ENCODE results near the gene DEGS1. TPM values are rescaled to one million over a fixed set of nuclear protein-coding genes. Genes with fewer than 3 reads are reported as not detected.
"Not testable (repeated sequence)": the region's sequence is repeated elsewhere in the genome, so short reads cannot be mapped to it uniquely, and the experiment has no call there.

Gene DEGS1
- total RNA-seq, 4 donors from 2014 or later = 19.1 to 32.9 (median 22.6) TPM

DNA sequence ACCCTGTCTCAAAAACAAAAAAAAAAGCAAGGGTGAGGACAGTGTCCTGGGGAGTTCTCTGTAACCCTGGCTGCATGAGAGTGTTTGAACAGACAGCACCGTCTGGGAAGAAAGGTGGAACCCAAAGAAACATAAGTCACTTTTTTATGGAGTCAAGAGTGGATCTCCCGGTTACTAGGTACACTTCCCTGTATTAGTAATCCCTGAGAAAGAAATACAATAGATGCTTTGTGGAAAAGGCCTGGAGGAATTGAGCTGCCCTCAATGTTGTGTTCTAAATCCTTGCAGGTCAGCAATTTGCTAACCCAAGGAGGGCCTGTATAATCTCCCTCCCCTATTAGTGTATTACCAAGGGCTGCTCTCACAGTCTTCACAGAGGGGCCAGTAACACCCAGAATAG is 16.6 kb downstream of the DEGS1 start:
- no peak for DNase-seq
- in situ Hi-C loops (cut with MboI; ENCODE audit: low pct_ligation_motif_present in 1 of 4, low pct_unique_long_range_greater_than_20kb in 1 of 4, low sequenced_read_pairs in 3 of 4) (no loop called here), intact Hi-C loops (cut with DNase I; ENCODE audit: low total_unique reads) (no loop called here)
- no peaks in the 10 kb centered on the region for H3K9me3 ChIP-seq
- peaks cover 3 to 19% (median 5%) of the 10 kb centered on the region in 4 donors for H3K4me1 ChIP-seq
- H3K4me3 ChIP-seq = no peak overlapping the region
- H3K27ac ChIP-seq = no peak overlapping the region
- TF ChIP-seq POLR2A (IDR thresholded peaks at IDR 0.05) = no peak
- H3K36me3 ChIP-seq = no peaks in the 10 kb centered on the region
- WGBS, 2 donors (ENCODE audit: low coverage in 1 of 2) = 46 to 56% methylated on average over 2 of the region's 2 CpGs
- no peaks in the 10 kb centered on the region for H3K27me3 ChIP-seq

DNA sequence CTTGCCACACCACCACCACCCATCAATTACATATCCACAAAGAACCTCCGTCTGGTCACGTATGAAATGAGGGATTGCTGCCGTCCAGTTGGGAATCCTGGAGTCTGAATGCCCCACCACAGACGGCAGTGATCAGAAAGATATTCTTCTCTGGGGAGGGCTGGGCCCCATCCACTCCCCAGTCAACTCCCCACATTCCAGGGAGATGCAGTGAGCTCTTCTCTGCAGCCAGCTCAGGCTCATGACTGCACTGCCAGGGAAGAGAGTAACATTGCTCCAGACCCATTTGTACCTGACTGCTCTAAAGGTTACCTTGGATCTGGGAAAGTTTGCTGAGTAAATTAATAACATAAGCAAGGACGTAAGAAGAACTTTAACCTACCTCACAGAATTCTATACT is 18.3 kb downstream of the DEGS1 start:
- no peak for DNase-seq
- H3K36me3 ChIP-seq = no peaks in the 10 kb centered on the region
- H3K4me3 ChIP-seq = no peak overlapping the region
- TF ChIP-seq POLR2A (IDR thresholded peaks at IDR 0.05) (no peak), EP300 (IDR thresholded peaks at IDR 0.05; ENCODE audit: low read depth) (no peak), POLR2AphosphoS5 (IDR thresholded peaks at IDR 0.05) (no peak)
- no peak overlapping the region for H3K27ac ChIP-seq
- H3K4me1 ChIP-seq = peaks cover 5 to 28% (median 13%) of the 10 kb centered on the region in 4 donors
- in situ Hi-C loops (cut with MboI; ENCODE audit: low pct_ligation_motif_present in 1 of 4, low pct_unique_long_range_greater_than_20kb in 1 of 4, low sequenced_read_pairs in 3 of 4) = no loop called here
- H3K27me3 ChIP-seq = no peaks in the 10 kb centered on the region
- 88% methylated on average over 5 of the region's 5 CpGs; no CpG with 5 or more reads in 1 of the 2 donors for WGBS, 2 donors (ENCODE audit: low coverage in 1 of 2)
- intact Hi-C loops (cut with DNase I; ENCODE audit: low total_unique reads) = no loop called here
- H3K9me3 ChIP-seq = no peaks in the 10 kb centered on the region

DNA sequence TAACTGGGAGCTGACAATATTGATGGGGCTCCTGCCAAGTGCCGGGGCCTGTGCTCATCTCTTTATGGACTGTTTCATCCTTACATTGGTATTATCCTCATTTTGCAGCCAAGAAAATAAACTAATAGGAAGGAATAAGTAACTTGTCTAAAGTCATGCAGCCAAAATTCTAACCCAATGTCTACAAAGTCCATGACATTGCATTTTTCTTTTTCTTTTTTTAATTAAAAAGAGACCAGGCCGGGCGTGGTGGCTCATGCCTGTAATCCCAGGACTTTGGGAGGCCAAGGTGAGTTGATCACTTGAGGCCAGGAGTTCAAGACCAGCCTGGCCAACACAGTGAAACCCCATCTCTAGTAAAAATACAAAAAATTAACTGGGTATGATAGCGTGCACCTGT is 18.8 kb downstream of the DEGS1 start:
- Histone ChIP-seq H3K4me3 (no peak overlapping the region), H3K9me3 (no peaks in the 10 kb centered on the region), H3K27me3 (no peaks in the 10 kb centered on the region), H3K36me3 (no peaks in the 10 kb centered on the region), H3K4me1 (peaks cover 5 to 28% (median 13%) of the 10 kb centered on the region in 4 donors), H3K27ac (no peak overlapping the region)
- DNase-seq = no peak
- 91 to 93% methylated on average over 3 to 4 of the region's 4 CpGs for WGBS, 2 donors (ENCODE audit: low coverage in 1 of 2)
- in situ Hi-C loops (cut with MboI; ENCODE audit: low pct_ligation_motif_present in 1 of 4, low pct_unique_long_range_greater_than_20kb in 1 of 4, low sequenced_read_pairs in 3 of 4) (no loop called here), intact Hi-C loops (cut with DNase I; ENCODE audit: low total_unique reads) (no loop called here)
- no peak for TF ChIP-seq POLR2AphosphoS5 (IDR thresholded peaks at IDR 0.05)
- TF ChIP-seq EP300 (IDR thresholded peaks at IDR 0.05; ENCODE audit: low read depth) = no peak
- TF ChIP-seq, protein P1, sequence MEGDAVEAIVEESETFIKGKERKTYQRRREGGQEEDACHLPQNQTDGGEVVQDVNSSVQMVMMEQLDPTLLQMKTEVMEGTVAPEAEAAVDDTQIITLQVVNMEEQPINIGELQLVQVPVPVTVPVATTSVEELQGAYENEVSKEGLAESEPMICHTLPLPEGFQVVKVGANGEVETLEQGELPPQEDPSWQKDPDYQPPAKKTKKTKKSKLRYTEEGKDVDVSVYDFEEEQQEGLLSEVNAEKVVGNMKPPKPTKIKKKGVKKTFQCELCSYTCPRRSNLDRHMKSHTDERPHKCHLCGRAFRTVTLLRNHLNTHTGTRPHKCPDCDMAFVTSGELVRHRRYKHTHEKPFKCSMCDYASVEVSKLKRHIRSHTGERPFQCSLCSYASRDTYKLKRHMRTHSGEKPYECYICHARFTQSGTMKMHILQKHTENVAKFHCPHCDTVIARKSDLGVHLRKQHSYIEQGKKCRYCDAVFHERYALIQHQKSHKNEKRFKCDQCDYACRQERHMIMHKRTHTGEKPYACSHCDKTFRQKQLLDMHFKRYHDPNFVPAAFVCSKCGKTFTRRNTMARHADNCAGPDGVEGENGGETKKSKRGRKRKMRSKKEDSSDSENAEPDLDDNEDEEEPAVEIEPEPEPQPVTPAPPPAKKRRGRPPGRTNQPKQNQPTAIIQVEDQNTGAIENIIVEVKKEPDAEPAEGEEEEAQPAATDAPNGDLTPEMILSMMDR (IDR thresholded peaks at IDR 0.05) = no peak
- TF ChIP-seq POLR2A (IDR thresholded peaks at IDR 0.05) = no peak

DNA sequence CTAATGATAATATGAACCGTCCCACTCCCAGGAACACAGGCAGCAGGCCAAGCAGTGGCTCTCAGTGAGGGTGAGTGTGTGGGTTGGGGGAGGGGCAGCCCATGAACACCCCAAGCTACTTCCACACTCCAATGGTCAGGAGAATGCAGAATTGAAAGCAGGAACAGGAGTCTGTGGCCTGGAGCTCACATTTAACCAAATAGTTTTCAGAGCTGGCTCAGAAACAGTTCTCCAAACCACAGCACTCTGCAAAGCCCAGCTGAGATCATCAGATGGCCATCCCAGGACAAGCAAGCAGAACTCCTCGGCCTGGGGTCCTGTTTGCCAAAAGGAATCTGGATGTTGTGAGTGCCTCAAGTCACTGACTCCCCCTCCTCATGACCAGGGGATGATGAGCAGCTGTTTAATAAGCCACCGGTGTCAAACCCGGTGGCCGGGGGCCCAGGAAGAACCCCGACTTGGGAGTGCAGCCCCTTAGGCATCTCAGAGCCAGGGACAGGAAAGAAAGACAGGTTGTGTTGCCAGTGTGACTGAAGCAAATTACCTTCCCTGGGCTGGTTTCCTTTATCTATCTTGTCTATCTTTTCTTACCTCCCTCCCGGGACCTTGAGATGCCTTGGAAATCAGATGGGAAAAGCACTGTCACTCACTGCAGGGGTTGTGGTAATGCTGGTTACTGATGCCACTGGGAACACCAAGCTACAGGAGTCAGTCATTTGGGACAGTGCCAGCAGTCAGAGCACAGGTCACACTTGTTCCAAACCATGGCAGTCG is 20.4 kb downstream of the DEGS1 start:
- no peaks in the 10 kb centered on the region for H3K36me3 ChIP-seq
- 67 to 71% methylated on average over 1 to 8 of the region's 8 CpGs for WGBS, 2 donors (ENCODE audit: low coverage in 1 of 2)
- peaks cover 5 to 28% (median 13%) of the 10 kb centered on the region in 4 donors for H3K4me1 ChIP-seq
- H3K27ac ChIP-seq = peak overlapping the region in 2 of 4 donors; percentile 0 to 15
- no peak overlapping the region for H3K4me3 ChIP-seq
- no peak for TF ChIP-seq POLR2AphosphoS5 (IDR thresholded peaks at IDR 0.05)
- no peak for TF ChIP-seq EP300 (IDR thresholded peaks at IDR 0.05; ENCODE audit: low read depth)
- TF ChIP-seq, protein P1 (IDR thresholded peaks at IDR 0.05) = no peak
- TF ChIP-seq POLR2A (IDR thresholded peaks at IDR 0.05) = no peak
- no peaks in the 10 kb centered on the region for H3K9me3 ChIP-seq
- intact Hi-C loops (cut with DNase I; ENCODE audit: low total_unique reads) = no loop called here
- in situ Hi-C loops (cut with MboI; ENCODE audit: low pct_ligation_motif_present in 1 of 4, low pct_unique_long_range_greater_than_20kb in 1 of 4, low sequenced_read_pairs in 3 of 4) = no loop called here
- no peaks in the 10 kb centered on the region for H3K27me3 ChIP-seq
- DNase-seq = peak; percentile 34

DNA sequence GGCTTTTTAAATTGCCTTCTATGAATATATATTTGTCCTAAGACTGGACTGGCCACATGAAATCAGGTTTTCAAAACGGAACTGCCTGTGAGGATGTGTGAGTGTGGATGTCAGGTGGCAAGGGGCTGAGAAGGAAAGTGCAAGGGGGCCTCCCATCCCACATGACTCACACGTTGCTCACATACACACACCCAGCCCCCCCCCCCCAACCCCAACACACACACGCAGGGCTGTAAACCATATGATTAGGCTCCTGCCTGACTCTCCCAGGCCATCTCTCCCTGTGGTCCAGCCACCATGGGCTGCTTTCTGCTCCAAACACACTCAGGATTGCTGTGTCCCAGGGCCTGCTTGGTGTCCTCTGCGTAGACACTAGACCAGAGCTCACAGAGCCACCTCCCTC is 22.4 kb downstream of the DEGS1 start:
- no peaks in the 10 kb centered on the region for H3K27me3 ChIP-seq
- H3K9me3 ChIP-seq = no peaks in the 10 kb centered on the region
- intact Hi-C loops (cut with DNase I; ENCODE audit: low total_unique reads) (no loop called here), in situ Hi-C loops (cut with MboI; ENCODE audit: low pct_ligation_motif_present in 1 of 4, low pct_unique_long_range_greater_than_20kb in 1 of 4, low sequenced_read_pairs in 3 of 4) (no loop called here)
- peak overlapping the region in 3 of 4 donors; percentile 17 to 65 (median 39) for H3K27ac ChIP-seq
- H3K4me1 ChIP-seq = peaks cover 5 to 28% (median 13%) of the 10 kb centered on the region in 4 donors
- no peak for DNase-seq
- H3K36me3 ChIP-seq = no peaks in the 10 kb centered on the region
- 31% methylated on average over 4 of the region's 4 CpGs; no CpG with 5 or more reads in 1 of the 2 donors for WGBS, 2 donors (ENCODE audit: low coverage in 1 of 2)
- no peak overlapping the region for H3K4me3 ChIP-seq
- TF ChIP-seq, protein P1 (IDR thresholded peaks at IDR 0.05) = no peak
- no peak for TF ChIP-seq EP300 (IDR thresholded peaks at IDR 0.05; ENCODE audit: low read depth)
- TF ChIP-seq POLR2A (IDR thresholded peaks at IDR 0.05) = no peak
- no peak for TF ChIP-seq POLR2AphosphoS5 (IDR thresholded peaks at IDR 0.05)

DNA sequence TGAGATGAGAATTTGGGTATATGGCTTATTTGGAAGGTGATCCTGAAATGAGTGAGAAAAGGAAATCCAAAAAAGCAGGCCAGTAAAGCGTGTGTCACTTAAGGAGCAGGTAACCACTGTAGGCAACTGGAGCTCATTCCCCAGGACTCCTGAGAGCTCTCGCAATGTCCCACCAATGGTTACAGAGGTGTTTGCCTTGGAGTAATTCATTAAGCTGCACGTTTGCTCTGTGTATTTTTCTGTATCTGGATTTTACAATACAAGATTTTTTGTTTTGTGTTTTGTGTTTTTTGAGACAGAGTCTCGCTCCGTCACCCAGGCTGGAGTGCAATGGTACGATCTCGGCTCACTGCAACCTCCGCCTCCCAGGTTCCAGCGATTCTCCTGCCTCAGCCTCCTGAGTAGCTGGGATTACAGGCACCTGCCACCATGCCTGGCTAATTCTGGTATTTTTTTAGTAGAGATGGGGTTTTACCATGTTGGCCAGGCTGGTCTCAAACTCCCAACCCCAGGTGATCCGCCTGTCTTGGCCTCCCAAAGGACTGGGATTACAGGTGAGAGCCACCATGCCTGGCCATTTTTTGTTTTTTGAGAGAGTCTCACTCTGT is 23.0 kb downstream of the DEGS1 start:
- H3K9me3 ChIP-seq; in situ Hi-C loops (cut with MboI; ENCODE audit: low pct_ligation_motif_present in 1 of 4, low pct_unique_long_range_greater_than_20kb in 1 of 4, low sequenced_read_pairs in 3 of 4); intact Hi-C loops (cut with DNase I; ENCODE audit: low total_unique reads); H3K36me3 ChIP-seq; DNase-seq; H3K27me3 ChIP-seq; H3K4me3 ChIP-seq: not testable (repeated sequence)
- Histone ChIP-seq H3K27ac (peak overlapping the region in 3 of 4 donors; percentile 17 to 65 (median 39)), H3K4me1 (peaks cover 5 to 29% (median 14%) of the 10 kb centered on the region in 4 donors)
- 69 to 79% methylated on average over 9 to 10 of the region's 10 CpGs for WGBS, 2 donors (ENCODE audit: low coverage in 1 of 2)
